Measurements from ENCODE around the gene SKP1.

DNA sequence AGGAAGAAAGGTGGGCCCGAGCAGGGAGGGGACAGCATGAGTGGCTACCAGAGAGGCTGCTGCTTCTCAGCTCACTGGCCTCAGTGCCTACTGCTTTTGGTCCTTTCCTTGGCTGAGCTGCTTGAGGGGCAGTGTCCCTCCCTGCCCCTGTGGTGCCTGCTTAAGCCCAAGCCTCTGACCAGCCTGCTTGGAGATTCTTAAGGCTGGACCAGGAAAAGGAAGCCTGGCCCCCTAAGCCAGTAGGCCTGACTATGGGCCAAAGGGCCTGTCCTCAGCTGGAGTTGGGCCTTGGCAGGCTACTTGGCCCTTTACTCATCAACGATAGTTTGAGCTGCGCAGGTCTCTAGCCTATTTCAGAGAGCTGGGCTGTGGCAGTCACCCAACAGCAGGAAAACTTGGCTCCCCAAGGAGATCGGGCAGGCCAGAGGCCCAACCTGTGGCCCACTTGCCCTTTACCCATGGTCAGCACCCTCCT is 37.3 kb downstream of the SKP1 start:
- TF ChIP-seq RXRA (IDR thresholded peaks at IDR 0.05; ENCODE audit: borderline replicate concordance, low read depth) (no peak), NFIC (IDR thresholded peaks at IDR 0.05; ENCODE audit: borderline replicate concordance) (no peak), EP300 (IDR thresholded peaks at IDR 0.05; ENCODE audit: borderline replicate concordance in 1 of 2, low read depth in 1 of 2, low read length in 1 of 2) (no peak), POLR2AphosphoS5 (IDR thresholded peaks at IDR 0.05; ENCODE audit: low read depth, low read length) (no peak)
- TF ChIP-seq, protein P1, sequence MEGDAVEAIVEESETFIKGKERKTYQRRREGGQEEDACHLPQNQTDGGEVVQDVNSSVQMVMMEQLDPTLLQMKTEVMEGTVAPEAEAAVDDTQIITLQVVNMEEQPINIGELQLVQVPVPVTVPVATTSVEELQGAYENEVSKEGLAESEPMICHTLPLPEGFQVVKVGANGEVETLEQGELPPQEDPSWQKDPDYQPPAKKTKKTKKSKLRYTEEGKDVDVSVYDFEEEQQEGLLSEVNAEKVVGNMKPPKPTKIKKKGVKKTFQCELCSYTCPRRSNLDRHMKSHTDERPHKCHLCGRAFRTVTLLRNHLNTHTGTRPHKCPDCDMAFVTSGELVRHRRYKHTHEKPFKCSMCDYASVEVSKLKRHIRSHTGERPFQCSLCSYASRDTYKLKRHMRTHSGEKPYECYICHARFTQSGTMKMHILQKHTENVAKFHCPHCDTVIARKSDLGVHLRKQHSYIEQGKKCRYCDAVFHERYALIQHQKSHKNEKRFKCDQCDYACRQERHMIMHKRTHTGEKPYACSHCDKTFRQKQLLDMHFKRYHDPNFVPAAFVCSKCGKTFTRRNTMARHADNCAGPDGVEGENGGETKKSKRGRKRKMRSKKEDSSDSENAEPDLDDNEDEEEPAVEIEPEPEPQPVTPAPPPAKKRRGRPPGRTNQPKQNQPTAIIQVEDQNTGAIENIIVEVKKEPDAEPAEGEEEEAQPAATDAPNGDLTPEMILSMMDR (IDR thresholded peaks at IDR 0.05), result no peak
